ENCODE results near the gene COBL.

DNA sequence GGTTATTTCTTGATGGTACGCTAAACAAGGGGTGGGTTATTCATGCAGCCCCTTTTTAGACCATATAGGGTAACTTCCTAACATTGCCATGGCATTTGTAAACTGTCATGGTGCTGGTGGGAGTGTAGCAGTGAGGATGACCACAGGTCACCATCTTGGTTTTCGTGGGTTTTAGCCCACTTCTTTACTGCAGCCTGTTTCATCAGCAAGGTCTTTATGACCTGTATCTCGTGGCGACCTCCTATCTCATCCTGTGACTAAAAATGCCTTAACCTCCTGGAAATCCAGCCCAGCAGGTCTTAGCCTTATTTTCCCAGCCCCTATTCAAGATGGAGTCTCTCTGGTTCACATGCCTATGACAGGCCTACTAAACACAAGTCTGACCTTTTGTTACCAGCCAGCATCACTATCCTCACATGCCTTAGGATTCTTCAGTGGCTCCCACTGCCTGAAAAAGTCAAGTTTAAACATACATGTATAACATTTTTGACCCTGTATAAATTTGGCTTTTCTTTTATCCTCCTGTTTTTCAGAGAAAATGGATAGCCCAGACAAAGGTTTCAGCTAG is 13.2 kb upstream of the COBL start:
- TF ChIP-seq, protein P1, sequence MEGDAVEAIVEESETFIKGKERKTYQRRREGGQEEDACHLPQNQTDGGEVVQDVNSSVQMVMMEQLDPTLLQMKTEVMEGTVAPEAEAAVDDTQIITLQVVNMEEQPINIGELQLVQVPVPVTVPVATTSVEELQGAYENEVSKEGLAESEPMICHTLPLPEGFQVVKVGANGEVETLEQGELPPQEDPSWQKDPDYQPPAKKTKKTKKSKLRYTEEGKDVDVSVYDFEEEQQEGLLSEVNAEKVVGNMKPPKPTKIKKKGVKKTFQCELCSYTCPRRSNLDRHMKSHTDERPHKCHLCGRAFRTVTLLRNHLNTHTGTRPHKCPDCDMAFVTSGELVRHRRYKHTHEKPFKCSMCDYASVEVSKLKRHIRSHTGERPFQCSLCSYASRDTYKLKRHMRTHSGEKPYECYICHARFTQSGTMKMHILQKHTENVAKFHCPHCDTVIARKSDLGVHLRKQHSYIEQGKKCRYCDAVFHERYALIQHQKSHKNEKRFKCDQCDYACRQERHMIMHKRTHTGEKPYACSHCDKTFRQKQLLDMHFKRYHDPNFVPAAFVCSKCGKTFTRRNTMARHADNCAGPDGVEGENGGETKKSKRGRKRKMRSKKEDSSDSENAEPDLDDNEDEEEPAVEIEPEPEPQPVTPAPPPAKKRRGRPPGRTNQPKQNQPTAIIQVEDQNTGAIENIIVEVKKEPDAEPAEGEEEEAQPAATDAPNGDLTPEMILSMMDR (IDR thresholded peaks at IDR 0.05), result no peak
- TF ChIP-seq POLR2AphosphoS5 (IDR thresholded peaks at IDR 0.05; ENCODE audit: low read depth, low read length), result no peak
- TF ChIP-seq SIN3A (IDR thresholded peaks at IDR 0.05; ENCODE audit: borderline replicate concordance, insufficient read depth, low read depth, low read length), result no peak
- TF ChIP-seq, protein P2, sequence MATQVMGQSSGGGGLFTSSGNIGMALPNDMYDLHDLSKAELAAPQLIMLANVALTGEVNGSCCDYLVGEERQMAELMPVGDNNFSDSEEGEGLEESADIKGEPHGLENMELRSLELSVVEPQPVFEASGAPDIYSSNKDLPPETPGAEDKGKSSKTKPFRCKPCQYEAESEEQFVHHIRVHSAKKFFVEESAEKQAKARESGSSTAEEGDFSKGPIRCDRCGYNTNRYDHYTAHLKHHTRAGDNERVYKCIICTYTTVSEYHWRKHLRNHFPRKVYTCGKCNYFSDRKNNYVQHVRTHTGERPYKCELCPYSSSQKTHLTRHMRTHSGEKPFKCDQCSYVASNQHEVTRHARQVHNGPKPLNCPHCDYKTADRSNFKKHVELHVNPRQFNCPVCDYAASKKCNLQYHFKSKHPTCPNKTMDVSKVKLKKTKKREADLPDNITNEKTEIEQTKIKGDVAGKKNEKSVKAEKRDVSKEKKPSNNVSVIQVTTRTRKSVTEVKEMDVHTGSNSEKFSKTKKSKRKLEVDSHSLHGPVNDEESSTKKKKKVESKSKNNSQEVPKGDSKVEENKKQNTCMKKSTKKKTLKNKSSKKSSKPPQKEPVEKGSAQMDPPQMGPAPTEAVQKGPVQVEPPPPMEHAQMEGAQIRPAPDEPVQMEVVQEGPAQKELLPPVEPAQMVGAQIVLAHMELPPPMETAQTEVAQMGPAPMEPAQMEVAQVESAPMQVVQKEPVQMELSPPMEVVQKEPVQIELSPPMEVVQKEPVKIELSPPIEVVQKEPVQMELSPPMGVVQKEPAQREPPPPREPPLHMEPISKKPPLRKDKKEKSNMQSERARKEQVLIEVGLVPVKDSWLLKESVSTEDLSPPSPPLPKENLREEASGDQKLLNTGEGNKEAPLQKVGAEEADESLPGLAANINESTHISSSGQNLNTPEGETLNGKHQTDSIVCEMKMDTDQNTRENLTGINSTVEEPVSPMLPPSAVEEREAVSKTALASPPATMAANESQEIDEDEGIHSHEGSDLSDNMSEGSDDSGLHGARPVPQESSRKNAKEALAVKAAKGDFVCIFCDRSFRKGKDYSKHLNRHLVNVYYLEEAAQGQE (IDR thresholded peaks at IDR 0.05; ENCODE audit: insufficient read depth in 1 of 2, low read depth in 2 of 2, low read length in 1 of 2), result no peak
- TF ChIP-seq TCF7L2 (IDR thresholded peaks at IDR 0.05; ENCODE audit: low read depth, low read length), result no peak
